Fibroblast of villous mesenchyme (primary cell): ENCODE data around the gene TTC21A. TPM values are rescaled to one million over a fixed set of nuclear protein-coding genes. Genes with fewer than 3 reads are reported as not detected.

Experiments
- DNase-seq: peaks from one replicate; pipeline ENCODE4 v3.0.0-alpha.2; 2010; ENCODE audit warnings: low read depth
- H3K4me3 ChIP-seq: 2 replicates; pipeline ENCODE4 v1.5.1; 2011; ENCODE audit warnings: low read depth, mild to moderate bottlenecking, low read length
- CTCF ChIP-seq: IDR thresholded peaks from 2 replicates; pipeline ENCODE4 v1.5.1; 2012; ENCODE audit warnings: low read depth, mild to moderate bottlenecking, low read length; ENCODE audit not compliant: insufficient read depth
- total RNA-seq: library from RNA; depleted of rRNA; stranded (reverse); fragments of >200 nt; gene quantifications from 2 replicates; pipeline ENCODE4 v1.2.3, GENCODE V29; 2012

The TTC21A gene
- total RNA-seq, 1 donor, result 3.9 TPM

GRCh38 chr3:39136533-39137434 is 29.3 kb downstream of the TTC21A start:
- no peak overlapping the region for H3K4me3 ChIP-seq
- no peak for DNase-seq
- no peak for TF ChIP-seq CTCF

- H3K4me3 ChIP-seq, result no peak overlapping the region
- no peak for TF ChIP-seq CTCF
- DNase-seq, result no peak
These were observed 30.0 kb downstream of the TTC21A start for GRCh38 chr3:39137435-39137936.

GRCh38 chr3:39137991-39138803 is 30.7 kb downstream of the TTC21A start:
- TF ChIP-seq CTCF, result no peak
- no peak for DNase-seq

GRCh38 chr3:39138804-39139415 is 31.4 kb downstream of the TTC21A start:
- DNase-seq, result no peak
- H3K4me3 ChIP-seq, result no peak overlapping the region
- no peak for TF ChIP-seq CTCF

More at GRCh38 chr3:39137991-39138803, 30.7 kb downstream of the TTC21A start:
- H3K4me3 ChIP-seq, result no peak overlapping the region

- TF ChIP-seq CTCF, result no peak
- DNase-seq, result no peak
- H3K4me3 ChIP-seq, result no peak overlapping the region
These were observed 32.0 kb downstream of the TTC21A start for GRCh38 chr3:39139442-39139841.

GRCh38 chr3:39140341-39140971 is 33.0 kb downstream of the TTC21A start:
- DNase-seq, result no peak

More at GRCh38 chr3:39140341-39140971, 33.0 kb downstream of the TTC21A start:
- TF ChIP-seq CTCF, result no peak
- no peak overlapping the region for H3K4me3 ChIP-seq
